Kidney glomerular epithelial cell (primary cell): ENCODE data around the gene PACSIN3.
"Not testable (repeated sequence)": the region's sequence is repeated elsewhere in the genome, so short reads cannot be mapped to it uniquely, and the experiment has no call there.

Experiments used
- DNase-seq: peaks from one replicate; lab custom pipeline; 2025; lab: John Stamatoyannopoulos, UW

The PACSIN3 gene

DNA sequence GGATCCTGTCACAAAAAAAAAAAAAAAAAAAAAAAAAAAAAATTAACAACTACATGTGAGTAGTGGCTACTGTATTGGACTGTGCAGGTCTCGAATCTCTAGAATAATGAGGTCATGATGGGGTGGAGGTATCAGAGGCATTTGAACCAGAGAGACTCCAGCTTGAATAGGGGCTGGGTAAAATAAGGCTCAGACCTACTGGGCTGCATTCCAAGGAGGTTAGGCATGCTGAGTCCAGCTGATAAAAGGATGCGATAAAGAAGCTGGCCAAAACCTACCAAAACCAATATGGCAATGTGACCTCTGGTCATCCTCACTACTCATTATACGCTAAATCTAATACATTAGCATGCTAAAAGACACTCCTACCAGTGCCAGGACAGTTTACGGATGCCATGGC is 5.9 kb upstream of the PACSIN3 start:
- no peak for DNase-seq

DNA sequence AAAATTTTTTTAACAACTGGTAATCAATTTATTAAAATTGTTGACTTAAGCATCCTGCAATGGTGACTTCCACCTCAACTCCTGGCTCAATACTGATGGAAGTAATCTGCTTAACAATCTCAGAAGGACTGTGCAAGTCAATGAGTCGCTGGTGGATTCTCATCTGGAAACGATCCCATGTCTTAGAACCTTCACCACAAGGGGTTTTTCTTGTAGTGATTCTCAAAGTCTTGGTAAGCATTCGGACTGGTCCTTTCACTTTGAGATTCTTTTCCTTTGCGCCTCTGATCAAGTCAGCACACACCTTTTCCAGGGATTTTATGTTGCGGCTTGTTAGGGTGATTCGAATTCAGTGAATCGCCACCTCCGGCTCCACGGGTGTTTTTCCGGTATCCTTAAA is 4.9 kb upstream of the PACSIN3 start:
- DNase-seq: not testable (repeated sequence)

DNA sequence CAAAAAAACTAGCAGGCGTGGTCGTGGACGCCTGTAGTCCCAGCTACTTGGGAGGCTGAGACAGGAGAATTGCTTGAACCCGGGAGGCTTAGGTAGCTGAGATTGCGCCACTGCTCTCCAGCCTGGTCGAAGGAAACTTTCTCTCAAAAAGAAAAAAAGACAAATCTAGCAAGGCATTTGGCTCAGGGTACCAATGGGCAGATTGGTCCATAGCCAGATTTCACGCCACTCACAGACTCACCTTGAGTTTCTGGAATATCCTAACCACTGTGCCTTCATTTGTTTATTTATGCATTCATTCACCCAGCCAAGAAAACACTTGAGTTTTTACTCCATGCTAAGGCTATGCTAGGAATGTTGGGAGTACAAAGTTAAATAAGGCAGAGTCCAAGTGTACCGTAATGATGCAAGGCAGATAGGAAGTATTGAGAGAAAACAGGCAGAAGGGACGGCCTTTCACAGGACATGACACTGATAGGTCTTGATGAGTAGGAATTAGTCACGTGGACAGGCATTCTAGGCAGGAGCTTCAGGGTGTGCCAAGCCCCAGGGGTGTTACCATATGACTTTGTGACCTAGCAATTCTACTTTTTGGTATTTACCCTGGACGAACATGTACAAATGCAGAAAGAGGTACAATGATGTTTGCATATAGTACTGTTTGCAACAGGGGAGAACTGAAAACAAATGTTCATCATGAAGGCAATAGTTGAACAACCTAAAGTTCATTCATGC is 3.0 kb upstream of the PACSIN3 start:
- peak; percentile 93 for DNase-seq

DNA sequence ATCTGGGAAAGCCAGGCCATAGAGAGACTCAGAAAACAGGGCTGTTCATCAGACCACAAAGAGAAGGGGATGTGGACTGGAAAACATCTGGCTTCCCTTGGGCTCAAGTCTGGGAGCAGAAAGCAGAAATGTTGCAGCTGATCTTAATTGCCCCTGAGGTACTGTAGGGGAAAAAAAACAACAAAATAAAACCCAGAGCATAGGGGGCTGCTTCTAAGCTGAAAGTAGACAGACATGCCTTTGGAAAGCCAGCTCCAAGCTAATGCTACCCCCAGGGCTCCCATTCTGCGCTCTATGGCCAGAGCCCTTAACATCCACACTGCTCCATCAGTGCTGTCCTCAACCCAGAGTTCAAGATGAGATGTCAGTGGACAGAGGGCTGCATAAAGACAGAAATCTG is 2.0 kb upstream of the PACSIN3 start:
- no peak for DNase-seq

DNA sequence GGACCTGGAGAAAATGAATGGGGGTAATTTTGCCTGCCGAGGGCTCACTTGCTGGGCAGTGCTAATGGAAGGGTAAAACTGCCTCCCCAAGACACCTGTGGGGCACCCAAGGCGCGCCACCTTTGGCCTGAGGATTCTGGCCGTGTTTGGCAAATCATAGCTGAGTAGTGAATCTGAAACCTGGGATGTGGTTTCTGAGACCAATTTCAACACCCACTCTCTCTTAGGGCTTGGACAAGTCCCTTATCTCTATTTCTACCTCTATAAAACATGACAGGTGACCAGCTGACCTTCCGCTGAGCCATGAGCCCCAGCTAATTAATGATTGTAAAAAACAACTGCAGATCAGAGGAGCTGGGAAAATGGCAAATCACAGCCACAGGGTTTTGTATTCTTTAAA is 1.5 kb upstream of the PACSIN3 start:
- no peak for DNase-seq

DNA sequence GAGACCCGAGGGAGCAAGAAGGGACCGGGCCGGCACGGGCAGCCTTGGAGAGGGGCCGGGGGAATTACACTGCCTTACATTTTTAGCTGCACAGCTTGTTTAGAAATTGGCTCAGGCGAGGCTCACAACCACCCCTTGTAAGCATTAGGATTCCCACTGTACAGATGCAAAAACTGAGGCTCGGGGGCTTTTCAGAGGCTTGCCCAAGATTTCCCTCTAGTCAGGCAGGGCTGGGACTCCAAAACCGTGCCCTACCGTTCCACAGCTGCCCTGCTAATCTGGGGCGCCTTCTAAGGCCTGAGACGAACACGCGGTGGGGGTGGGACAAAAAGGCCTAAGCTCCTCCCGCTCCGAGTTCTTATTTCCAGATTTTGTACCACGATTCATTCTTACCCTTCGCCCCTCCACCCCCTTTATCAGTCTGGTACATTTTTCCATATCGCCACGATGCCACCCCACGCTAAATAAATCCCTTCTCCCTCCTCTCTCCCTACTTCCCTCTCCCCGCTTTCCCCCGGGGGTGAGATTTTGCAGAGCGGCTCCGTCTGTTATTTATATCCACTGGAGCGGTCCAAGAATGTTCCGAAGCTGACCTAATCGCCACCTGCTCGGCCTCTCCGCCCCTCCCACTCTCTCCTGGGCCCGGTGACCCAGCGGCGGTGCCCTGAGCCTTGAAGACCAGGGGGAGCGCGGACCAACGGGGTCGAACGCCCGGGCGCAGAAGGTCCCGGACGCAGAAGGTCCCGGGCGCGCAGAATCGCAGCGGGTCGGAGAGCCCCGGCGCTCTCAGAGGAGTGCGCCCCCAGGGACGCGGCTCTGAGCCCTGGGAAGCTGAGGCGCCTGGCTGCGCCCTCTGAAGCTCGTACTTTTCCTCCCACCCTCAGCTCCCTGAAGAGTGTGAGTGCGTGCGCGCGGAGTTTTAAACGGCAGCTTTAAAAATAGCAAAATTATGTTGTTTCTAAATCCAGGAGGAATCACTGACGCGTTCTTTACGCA is 764 bp upstream of the PACSIN3 start:
- DNase-seq: peak; percentile 14

DNA sequence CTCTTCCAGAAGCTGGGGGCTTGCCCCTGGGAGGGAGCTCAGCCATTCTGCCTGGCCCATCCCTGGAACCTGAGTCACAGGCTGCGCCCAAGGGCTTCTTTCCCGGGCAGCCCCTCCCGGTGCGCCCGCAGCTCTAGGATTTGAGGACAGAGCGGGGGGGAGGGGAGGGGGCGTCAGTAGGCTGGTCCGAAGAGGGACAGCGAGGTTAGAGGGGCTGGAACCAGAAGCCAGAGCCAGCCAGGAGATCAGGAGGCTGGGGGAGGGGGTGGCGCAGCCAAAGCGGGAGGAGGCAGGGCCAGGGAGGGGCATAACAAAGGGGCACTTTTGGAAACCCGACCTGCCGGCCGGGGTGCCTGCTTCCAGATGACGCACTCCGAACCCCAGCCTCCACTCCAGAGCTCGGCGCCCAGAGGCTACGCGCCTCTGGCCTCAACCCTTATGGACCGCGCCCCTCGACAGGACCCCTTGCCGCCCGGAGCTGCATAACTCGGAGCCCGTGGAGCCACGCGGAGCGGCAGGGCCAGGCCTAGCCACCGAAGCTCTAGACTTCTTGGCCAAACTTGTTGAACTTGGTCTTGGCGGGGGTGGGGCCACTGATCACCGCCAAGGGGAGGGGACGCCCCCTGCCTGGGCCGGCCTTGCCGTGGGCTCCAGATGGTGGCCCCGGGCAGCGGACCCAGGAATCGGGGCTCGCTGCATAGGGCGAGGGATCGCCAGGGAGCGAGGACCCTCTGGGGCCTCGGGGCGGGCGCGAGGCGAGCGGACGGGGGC is 744 bp downstream of the PACSIN3 start:
- DNase-seq: no peak

DNA sequence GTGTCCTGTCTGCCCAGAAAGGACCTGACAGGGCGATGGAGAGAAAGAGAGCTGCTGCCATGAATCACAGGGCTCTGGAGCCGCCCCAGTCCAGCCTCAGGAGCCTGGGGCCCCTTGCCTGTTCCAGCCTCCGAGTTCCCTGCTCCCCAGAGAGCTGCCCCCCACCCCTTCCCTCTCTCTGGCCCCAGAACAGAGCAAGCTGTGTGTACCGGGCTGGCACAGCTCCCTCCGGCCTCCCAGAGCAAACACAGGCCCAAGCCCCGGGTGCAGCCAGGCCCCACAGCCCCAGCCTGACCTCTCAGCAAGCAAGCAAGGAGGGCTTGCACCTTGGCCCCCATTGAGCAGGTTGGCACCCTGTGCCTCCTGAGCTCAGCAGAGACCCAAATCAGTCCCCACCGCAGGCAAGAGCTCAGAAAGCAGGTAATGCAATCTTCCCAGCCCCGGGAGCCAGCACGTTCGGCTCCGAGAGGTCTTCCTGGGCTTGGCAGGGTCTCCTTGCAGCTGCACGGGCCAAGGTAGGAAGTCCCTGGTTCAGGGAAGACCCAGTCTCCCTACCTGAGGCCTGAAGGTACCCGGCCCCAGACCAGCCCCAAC is 1.4 kb downstream of the PACSIN3 start:
- DNase-seq: no peak

DNA sequence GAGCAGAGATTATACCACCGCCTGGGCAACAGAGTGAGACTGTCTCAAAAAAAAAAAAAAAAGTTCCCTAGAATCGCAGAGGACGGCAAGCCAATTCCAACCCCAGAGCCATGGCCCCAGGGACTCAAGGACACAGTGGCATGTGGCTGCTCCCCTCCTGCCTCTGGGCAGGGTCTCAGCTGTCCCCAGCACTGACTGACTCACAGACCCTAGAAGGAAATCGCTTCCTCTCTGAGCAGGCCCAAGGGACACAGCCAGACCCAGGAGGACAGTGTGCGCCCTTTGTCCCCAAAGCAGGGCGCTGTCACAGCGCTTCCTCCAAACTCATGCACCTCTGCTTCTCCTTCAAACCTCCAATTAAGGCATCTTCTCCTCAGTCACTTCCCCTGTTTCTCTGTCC is 2.3 kb downstream of the PACSIN3 start:
- no peak for DNase-seq

DNA sequence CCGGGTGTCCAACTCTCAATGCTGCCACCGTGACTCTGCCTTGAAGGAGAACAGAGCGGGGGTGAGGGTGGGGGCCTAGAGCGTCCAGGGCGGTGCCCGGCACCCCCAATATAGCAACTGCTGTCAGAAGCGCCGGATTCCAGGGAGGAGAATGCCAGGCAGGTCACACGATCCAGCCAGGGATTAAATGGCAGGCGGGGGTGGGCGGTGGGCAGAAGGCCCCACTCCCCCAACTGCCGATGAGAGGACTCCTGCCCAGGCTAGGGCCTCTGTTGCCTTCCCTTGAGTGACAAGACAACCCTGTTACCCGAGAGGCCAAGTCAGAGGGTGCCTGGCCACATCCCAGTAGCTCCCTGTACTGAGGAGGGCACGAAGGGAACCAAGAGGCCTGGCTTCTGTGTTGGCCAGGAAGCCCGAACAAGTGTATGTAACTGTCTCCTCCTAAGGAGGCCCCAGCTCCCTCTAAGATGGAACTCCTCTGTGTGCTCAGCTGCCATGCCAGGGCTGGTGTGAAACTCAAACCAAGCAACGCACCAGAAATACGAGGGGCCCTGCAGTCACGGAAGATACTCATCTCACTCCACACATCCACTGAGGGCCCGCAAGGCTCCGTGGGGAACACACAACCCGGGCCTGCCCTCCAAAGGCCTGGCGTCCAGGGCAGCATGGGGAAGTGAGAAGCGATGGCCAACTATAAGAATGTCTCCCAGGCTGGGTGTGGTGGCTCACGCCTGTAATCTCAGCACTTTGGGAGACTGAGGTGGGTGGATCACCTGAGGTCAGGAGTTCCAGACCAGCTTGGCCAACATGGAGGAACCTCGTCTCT is 3.0 kb downstream of the PACSIN3 start:
- no peak for DNase-seq

DNA sequence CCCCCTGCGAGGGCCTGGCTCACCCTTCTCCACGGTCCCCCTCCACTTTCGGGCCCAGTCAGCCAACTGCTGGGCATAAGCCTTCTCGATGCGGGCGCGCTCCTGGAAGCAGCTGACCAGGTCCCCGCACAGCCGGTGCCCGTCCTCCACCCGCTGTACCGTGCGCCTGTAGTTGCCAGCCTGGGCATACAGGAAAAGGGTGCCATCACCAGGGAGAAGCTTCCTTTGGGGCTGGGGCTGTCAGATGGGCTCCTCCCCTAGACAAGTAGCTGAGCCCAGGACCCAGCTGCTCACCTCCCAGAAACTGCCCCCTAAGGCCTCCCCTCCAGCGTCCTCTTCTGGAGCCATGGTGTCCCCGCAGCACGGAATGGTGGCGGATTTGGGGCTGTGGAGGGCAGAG is 3.9 kb downstream of the PACSIN3 start:
- no peak for DNase-seq

DNA sequence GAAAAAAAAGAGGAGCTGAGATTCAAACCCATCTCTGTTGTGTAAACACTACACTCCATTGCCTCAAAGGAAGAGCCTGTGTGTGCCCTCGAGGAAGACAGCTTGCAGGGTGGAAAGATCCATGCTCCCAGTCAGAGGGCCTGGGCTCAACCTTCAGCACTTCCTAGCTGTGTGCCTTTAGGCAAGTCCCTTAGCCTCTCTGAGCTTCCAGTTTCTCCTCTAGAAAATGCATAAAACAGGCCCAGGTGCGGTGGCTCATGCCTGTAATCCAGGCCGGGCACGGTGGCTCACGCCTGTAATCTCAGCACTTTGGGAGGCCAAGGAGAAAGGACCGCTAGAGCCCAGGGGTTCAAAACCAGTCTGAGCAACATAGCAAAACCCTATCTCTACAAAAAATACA is 5.0 kb downstream of the PACSIN3 start:
- DNase-seq: no peak

DNA sequence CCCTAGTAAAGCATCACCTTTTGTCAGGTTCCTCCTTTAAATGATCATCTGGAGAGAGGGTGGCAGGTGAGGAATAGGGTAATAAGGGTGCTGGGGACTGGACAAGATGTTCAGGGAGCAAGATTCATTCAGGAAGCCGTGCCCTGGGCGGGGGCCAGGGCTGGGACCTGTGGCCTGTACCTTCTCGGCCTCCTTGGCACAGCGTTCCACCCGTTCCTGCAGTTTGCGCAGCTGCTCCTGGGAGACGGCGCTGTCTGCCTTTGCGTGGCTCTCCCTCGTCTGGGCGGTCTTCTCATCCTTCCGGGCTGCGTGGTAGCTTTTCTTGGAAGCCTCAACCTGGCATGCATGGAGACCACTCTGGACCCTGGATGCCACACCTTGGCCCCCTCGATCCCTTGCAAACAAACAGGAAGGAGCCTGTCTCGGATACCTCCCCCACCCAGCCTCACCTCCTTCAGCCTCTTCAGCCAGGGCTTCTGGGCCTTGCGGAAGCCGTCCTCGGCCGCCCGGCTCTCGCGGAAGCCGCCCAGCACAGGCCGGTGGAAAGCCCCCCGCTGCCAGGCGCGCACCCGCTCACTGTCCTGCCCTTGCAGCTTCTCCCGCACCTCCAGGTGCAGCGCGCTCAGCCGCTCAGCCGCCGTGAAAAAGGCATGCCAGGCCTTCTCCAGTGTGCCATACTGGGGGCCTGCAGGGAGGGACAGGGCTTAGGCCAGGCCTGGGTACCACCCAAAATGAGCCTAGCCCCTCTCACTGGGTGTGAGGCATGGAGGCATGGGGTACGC is 6.0 kb downstream of the PACSIN3 start:
- DNase-seq: no peak

DNA sequence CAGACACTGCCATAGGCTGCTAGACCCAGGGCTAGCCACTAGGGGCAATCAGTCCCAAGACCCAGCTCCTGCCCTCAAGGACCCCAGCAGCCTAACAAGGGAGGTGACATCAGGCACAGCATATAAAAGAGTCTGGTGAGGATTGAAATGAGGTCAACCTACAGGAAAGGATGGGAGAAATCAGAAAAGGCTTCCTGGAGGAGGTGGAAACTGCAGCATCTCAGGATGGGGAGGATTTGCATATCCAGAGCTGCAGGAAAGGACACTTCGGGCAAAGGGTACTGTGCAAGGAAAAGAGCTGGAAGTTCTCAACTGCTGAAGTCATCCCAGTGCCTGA is 6.6 kb downstream of the PACSIN3 start:
- peak; percentile 13 for DNase-seq

DNA sequence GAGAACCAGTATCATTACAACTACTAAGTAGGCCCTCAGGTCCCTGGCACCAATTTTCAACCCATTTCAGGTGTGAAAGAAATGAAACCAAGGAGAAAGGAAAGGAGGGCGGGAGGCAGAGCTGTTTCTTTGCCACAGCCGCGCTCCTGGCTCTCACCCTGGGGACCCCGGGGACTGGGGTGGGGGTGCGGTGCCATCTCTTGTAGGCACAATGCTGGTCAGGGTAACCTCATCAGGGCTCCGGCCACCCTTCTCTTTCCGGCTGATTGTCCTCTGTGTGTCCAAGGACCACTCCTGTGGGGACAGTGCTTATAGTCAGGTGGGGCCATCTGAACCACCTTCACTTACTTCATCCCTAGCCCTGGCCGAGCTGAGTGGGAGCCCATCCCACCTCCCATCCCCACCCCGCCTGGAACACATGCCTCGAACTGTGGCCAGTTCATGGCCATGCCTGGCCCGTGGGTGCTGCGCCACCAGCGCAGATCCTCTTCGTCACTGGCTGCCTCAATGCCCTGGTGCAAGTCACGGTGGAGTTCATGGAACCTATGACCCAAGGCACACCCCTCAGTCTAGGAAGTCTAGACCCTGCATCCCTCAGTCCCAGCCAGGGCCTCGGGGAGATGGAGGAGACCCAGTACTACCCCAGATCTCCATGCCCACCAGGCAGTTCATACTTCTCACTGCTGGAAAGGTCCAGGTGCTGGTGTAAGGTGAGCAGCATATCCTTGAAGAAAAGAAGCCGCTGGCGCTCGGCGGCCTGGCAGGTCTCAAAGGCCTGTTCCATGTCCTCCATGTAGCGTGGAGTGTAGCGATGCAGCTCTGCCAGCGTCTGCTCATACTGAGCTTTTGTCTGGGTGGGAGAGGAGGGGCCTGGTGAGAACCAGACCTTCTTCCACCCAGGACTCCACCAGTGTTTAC is 7.2 kb downstream of the PACSIN3 start:
- no peak for DNase-seq

DNA sequence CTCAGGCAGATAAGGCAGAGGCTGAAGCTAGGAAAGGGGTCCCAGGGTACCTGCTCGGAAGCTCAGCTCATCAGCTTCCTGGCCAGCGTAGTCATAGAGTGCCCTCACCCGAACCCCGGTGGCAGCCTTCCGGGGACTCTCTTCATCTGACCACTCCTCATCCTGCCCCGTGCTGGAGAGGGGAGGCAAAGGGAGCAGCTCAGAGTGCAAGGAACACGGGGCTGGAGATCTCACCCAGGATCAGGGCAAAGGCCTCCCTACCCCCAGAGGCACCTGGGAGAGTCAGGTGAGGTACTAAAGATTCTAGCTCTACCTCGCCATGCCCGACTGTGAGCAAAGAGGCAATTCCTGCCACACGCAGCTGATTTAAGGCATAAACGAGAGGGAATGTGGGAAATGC is 7.9 kb downstream of the PACSIN3 start:
- DNase-seq: no peak

DNA sequence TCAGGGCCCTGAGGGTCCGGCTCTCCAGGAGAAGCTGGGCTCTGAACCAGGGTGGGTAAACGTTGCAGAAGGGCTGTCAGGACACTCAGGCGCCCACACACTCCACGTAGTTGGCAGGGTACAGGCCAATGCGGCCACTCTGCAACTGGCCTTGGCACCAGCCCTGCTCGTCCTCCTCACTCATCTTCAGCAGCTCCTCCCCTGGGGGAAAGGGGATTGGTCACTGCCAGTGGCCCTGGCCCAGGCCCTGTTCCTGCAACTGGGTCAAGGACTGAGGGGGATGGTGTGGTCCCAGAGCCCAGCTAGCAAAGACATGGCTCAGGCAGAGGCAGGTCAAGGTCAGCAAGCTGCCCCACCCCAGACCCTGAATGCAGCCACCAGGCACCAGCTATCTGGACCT is 8.4 kb downstream of the PACSIN3 start:
- no peak for DNase-seq

DNA sequence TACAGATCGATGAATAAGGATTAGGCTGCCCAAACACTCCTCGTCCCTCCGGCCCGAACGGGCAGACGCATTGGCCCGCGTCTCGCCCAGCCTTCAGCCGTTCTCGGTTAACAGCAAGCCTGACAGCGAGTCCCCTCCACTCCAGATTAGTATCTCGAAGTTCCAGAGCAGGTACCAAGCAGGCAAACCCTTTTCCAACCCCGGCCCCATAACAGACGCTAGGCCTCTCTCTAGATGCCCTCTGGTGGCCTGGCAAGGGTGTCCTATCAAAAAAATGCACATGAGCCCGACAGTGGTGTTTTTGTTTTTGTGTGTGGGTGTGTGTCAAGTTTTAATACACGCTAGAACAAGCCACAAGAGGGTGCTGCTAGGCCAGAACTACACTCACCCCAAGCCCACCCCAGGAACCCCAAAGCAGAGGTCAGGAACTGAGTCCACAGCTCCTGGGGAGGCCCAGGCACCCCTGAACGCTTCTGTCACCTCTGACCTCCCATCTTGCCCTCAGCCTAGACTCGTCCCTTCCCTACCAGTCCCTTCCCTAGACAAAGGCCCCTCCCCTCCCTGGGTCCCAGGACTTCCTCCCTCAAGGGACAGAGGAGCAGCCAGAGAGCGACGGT is 8.9 kb downstream of the PACSIN3 start:
- DNase-seq: peak; percentile 71
